Tibial nerve (tissue), 4 donors: ENCODE measurements around the gene LAMB4. TPM values are rescaled to one million over a fixed set of nuclear protein-coding genes. Genes with fewer than 3 reads are reported as not detected.

ENCODE experiments used
- DNase-seq, 2 donors: peaks; one replicate each; pipeline ENCODE4 v3.0.0-alpha.2; 2019; ENCODE audit warnings: low spot score in 2 of 2
- H3K27ac ChIP-seq, 4 donors: fragments of 200-600 bp; sonication (generic) in 3 of 4; one replicate each; pipeline ENCODE4 v1.5.1; 2017 to 2019; ENCODE audit warnings: mild to moderate bottlenecking in 1 of 4
- H3K27me3 ChIP-seq, 2 donors: fragments of 200-600 bp; sonication (generic) in 1 of 2; one replicate each; pipeline versions ENCODE4 v1.5.1 to v1.6.0; 2017 to 2019
- H3K36me3 ChIP-seq, 3 donors: fragments of 200-600 bp; sonication (generic); one replicate each; pipeline ENCODE4 v1.5.1; 2018 to 2019
- H3K4me1 ChIP-seq, 4 donors: fragments of 200-600 bp; sonication (generic) in 3 of 4; one replicate each; pipeline ENCODE4 v1.5.1; 2017 to 2019
- H3K4me3 ChIP-seq, 4 donors: fragments of 200-600 bp; sonication (generic) in 3 of 4; one replicate each; pipeline ENCODE4 v1.5.1; 2017 to 2019; ENCODE audit warnings: mild to moderate bottlenecking in 1 of 4, moderate library complexity in 1 of 4
- H3K9me3 ChIP-seq, 4 donors: fragments of 200-600 bp; sonication (generic) in 3 of 4; one replicate each; pipeline ENCODE4 v1.5.1; 2017 to 2019
- EP300 ChIP-seq, 2 donors: sonication (generic); formaldehyde crosslinking; IDR thresholded peaks; one replicate each; pipeline ENCODE4 v1.6.1; 2017; ENCODE audit warnings: antibody characterized with exemption in 2 of 2, mild to moderate bottlenecking in 1 of 2
- POLR2A ChIP-seq, 2 donors: fragments of 450-650 bp; IDR thresholded peaks; one replicate each; pipeline ENCODE4 v1.6.1; 2017; ENCODE audit warnings: antibody characterized with exemption in 2 of 2, mild to moderate bottlenecking in 2 of 2, moderate library complexity in 2 of 2
- WGBS, 2 donors: methylation state at CpG; one replicate each; pipeline ENCODE4 v1.1.5; 2018; 5-methylcytosine and 5-hydroxymethylcytosine counted together
- total RNA-seq, 4 donors: library from RNA; depleted of rRNA; stranded (reverse); fragments of >200 nt; gene quantifications; one replicate each; pipeline ENCODE4 v1.1.0, GENCODE V29; 2016
- TF ChIP-seq, protein P1 (sequence below), 5 experiments: fragments of 200-600 bp in 3 of 5; fragments of 450-650 bp in 2 of 5; sonication (generic) in 3 of 5; IDR thresholded peaks; one replicate each; pipeline ENCODE4 v1.5.1; 2016 to 2019; ENCODE audit warnings: antibody characterized with exemption in 5 of 5, mild to moderate bottlenecking in 3 of 5, moderate library complexity in 2 of 5

LAMB4 gene
- total RNA-seq, 4 donors from 2014 or later = 0.22 to 1.2 (median 0.42) TPM; not detected in 1

- H3K4me1 ChIP-seq = peaks cover 4 to 94% (median 47%) of the 10 kb centered on the region in 4 donors
- peak overlapping the region in 3 of 4 donors; percentile 68 to 91 (median 88) for H3K27ac ChIP-seq
- H3K9me3 ChIP-seq = no peaks in the 10 kb centered on the region
- WGBS, 2 donors = 36 to 45% methylated on average over 7 of the region's 7 CpGs
- peaks cover 0 to 32% (median 0%) of the 10 kb centered on the region in 3 donors for H3K36me3 ChIP-seq
- H3K4me3 ChIP-seq = peak overlapping the region in 1 of 4 donors; percentile 7
- TF ChIP-seq, protein P1, sequence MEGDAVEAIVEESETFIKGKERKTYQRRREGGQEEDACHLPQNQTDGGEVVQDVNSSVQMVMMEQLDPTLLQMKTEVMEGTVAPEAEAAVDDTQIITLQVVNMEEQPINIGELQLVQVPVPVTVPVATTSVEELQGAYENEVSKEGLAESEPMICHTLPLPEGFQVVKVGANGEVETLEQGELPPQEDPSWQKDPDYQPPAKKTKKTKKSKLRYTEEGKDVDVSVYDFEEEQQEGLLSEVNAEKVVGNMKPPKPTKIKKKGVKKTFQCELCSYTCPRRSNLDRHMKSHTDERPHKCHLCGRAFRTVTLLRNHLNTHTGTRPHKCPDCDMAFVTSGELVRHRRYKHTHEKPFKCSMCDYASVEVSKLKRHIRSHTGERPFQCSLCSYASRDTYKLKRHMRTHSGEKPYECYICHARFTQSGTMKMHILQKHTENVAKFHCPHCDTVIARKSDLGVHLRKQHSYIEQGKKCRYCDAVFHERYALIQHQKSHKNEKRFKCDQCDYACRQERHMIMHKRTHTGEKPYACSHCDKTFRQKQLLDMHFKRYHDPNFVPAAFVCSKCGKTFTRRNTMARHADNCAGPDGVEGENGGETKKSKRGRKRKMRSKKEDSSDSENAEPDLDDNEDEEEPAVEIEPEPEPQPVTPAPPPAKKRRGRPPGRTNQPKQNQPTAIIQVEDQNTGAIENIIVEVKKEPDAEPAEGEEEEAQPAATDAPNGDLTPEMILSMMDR (IDR thresholded peaks at IDR 0.05) = no peak
- TF ChIP-seq EP300 (IDR thresholded peaks at IDR 0.05) = no peak
- no peak for TF ChIP-seq POLR2A (IDR thresholded peaks at IDR 0.05)
- DNase-seq = no peak
- H3K27me3 ChIP-seq = no peaks in the 10 kb centered on the region
Measured at GRCh38 chr7:107996072-107996882, 133.9 kb downstream of the LAMB4 start.

- DNase-seq = peak in 1 of 2 donors; percentile 58
- Histone ChIP-seq H3K27ac (peak overlapping the region; percentile 64 to 91 (median 78)), H3K9me3 (no peaks in the 10 kb centered on the region), H3K36me3 (peaks cover 0 to 32% (median 0%) of the 10 kb centered on the region in 3 donors), H3K4me3 (no peak overlapping the region), H3K27me3 (no peaks in the 10 kb centered on the region), H3K4me1 (peaks cover 4 to 94% (median 51%) of the 10 kb centered on the region in 4 donors)
- 7 to 10% methylated on average over 6 of the region's 6 CpGs for WGBS, 2 donors
- TF ChIP-seq EP300 (IDR thresholded peaks at IDR 0.05) (peak in 1 of 2 donors; percentile 24), POLR2A (IDR thresholded peaks at IDR 0.05) (no peak)
- TF ChIP-seq, protein P1 (IDR thresholded peaks at IDR 0.05) = no peak
Measured at GRCh38 chr7:107995184-107996071, 134.7 kb downstream of the LAMB4 start.

DNA sequence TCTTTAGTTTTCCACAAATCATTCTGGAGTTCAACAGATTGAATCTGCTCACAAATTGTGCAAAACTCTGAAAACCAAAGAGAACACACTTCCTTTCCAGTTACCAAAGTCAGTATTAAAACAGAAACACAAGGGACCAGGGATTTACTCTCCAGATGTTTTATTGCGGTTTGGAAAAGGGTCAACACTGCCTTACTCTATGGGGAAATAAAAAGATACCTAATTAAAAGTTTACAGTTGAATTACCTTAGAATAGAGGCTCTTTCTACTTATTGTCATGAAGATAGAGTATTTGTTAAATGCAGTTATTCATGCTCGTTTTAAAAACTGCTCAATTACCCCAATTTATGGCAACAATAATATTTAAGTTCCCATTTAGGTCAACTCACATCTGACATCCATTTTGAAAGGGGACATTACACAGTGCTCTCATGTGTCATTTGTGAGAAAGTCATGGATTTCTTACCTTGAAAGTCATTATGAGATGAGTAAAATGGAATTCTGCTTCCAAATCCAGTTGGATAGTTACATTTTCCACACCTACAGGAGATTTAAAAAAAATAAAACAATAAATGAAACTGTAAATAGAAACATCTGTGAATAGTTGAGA, 135.6 kb downstream of the LAMB4 start:
- H3K4me1 ChIP-seq = peaks cover 4 to 94% (median 47%) of the 10 kb centered on the region in 4 donors
- H3K27ac ChIP-seq = peak overlapping the region; percentile 64 to 91 (median 78)
- whole genome bisulfite sequencing, 2 donors = 24 to 31% methylated on average over 2 of the region's 2 CpGs
- no peaks in the 10 kb centered on the region for H3K27me3 ChIP-seq
- peaks cover 0 to 41% (median 0%) of the 10 kb centered on the region in 3 donors for H3K36me3 ChIP-seq
- no peak for TF ChIP-seq EP300 (IDR thresholded peaks at IDR 0.05)
- TF ChIP-seq, protein P1 (IDR thresholded peaks at IDR 0.05) = no peak
- no peak for TF ChIP-seq POLR2A (IDR thresholded peaks at IDR 0.05)
- no peak overlapping the region for H3K4me3 ChIP-seq
- no peak for DNase-seq
- H3K9me3 ChIP-seq = no peaks in the 10 kb centered on the region

DNA sequence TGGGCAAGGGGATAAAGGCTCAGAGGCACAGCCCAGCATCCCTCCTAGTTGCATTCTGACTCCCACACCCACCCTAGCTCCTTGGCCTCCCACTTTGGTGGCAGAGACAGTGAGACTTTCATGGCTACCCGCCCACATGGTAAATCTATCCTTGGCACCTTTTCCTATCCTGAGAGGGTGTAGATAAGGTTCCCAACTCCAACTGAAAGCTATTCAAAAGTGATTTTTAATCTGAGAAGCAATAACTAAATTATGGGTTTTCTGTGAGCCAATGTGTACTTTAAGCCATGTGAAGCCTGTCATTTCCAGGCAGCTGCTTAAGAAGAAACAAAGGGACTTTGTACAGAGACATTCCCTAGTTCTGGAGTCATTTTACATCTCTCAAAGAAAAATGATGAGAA, 136.3 kb downstream of the LAMB4 start:
- peak overlapping the region; percentile 64 to 91 (median 78) for H3K27ac ChIP-seq
- peaks cover 0 to 45% (median 0%) of the 10 kb centered on the region in 3 donors for H3K36me3 ChIP-seq
- no peaks in the 10 kb centered on the region for H3K27me3 ChIP-seq
- no peaks in the 10 kb centered on the region for H3K9me3 ChIP-seq
- H3K4me1 ChIP-seq = peaks cover 4 to 93% (median 46%) of the 10 kb centered on the region in 4 donors
- H3K4me3 ChIP-seq = no peak overlapping the region
- TF ChIP-seq EP300 (IDR thresholded peaks at IDR 0.05) (peak in 1 of 2 donors; percentile 50), POLR2A (IDR thresholded peaks at IDR 0.05) (no peak)
- TF ChIP-seq, protein P1 (IDR thresholded peaks at IDR 0.05) = no peak
- no peak for DNase-seq
- WGBS, 2 donors = 30 to 42% methylated on average over 1 of the region's 1 CpG
